HepG2 (cell line): ENCODE results near the gene RALY. TPM values are rescaled to one million over a fixed set of nuclear protein-coding genes. Genes with fewer than 3 reads are reported as not detected.
A peak's percentile ranks its signal among the peaks of the same experiment; 100 is the strongest.

Experiments used
- AHR ChIP-seq: IDR thresholded peaks from 2 replicates; pipeline ENCODE4 v1.6.1; 2018; ENCODE audit warnings: missing genetic modification reagents, missing compliant biosample characterization
- FOSL2 ChIP-seq: sonication (generic); formaldehyde crosslinking; IDR thresholded peaks from 2 replicates; pipeline ENCODE4 v1.4.0; 2020; ENCODE audit warnings: missing genetic modification reagents
- MAFF ChIP-seq: IDR thresholded peaks from 2 replicates; pipeline ENCODE4 v1.6.1; 2011; ENCODE audit warnings: low read depth, low read length, improper control_type of control experiment
- MBD4 ChIP-seq: IDR thresholded peaks from 2 replicates; pipeline ENCODE4 v1.6.1; 2012; ENCODE audit warnings: low read length, inconsistent platforms, borderline replicate concordance
- MTA3 ChIP-seq: sonication (generic); formaldehyde crosslinking; IDR thresholded peaks from 2 replicates; pipeline ENCODE4 v1.4.0; 2020; ENCODE audit warnings: missing genetic modification reagents
- MTF1 ChIP-seq: sonication (generic); formaldehyde crosslinking; IDR thresholded peaks from 2 replicates; pipeline ENCODE4 v1.5.0; 2020; ENCODE audit warnings: missing genetic modification reagents
- NFE2L2 ChIP-seq: fragments of 150-350 bp; IDR thresholded peaks from 2 replicates; pipeline ENCODE4 v1.6.1; 2014; ENCODE audit warnings: low read length
- NR2F6 ChIP-seq, 2 experiments: IDR thresholded peaks; 2 replicates each; pipeline ENCODE4 v1.6.1; 2016; ENCODE audit warnings: antibody characterized with exemption in 1 of 2, mild to moderate bottlenecking in 1 of 2
- PHF20 ChIP-seq: sonication (generic); formaldehyde crosslinking; IDR thresholded peaks from 2 replicates; pipeline ENCODE4 v1.5.0; 2020; ENCODE audit warnings: mild to moderate bottlenecking, missing genetic modification reagents
- POLR2AphosphoS2 ChIP-seq: IDR thresholded peaks from 2 replicates; pipeline ENCODE4 v1.6.1; 2011; ENCODE audit warnings: low read depth, low read length, improper control_type of control experiment
- SALL1 ChIP-seq: sonication (generic); formaldehyde crosslinking; IDR thresholded peaks from 2 replicates; pipeline ENCODE4 v1.8.0; 2022; ENCODE audit warnings: mild to moderate bottlenecking, missing genetic modification reagents
- SIN3B ChIP-seq: fragments of 150-350 bp; IDR thresholded peaks from 2 replicates; pipeline ENCODE4 v1.6.1; 2014; ENCODE audit warnings: low read length
- SP1 ChIP-seq, 2 experiments: fragments of 450-650 bp in 1 of 2; sonication (generic) in 1 of 2; formaldehyde crosslinking in 1 of 2; IDR thresholded peaks; 2 replicates each; pipeline versions ENCODE4 v1.4.0 to v1.6.1; 2016 to 2020; ENCODE audit warnings: missing genetic modification reagents in 1 of 2
- SP140L ChIP-seq: sonication (generic); formaldehyde crosslinking; IDR thresholded peaks from 2 replicates; pipeline ENCODE4 v1.4.0; 2020; ENCODE audit warnings: missing genetic modification reagents, borderline replicate concordance
- ZNF354B ChIP-seq: sonication (generic); formaldehyde crosslinking; IDR thresholded peaks from 2 replicates; pipeline ENCODE4 v1.8.0; 2022; ENCODE audit warnings: mild to moderate bottlenecking, missing genetic modification reagents
- ZNF468 ChIP-seq: sonication (generic); formaldehyde crosslinking; IDR thresholded peaks from 2 replicates; pipeline ENCODE4 v1.8.0; 2022; ENCODE audit warnings: mild to moderate bottlenecking, moderate library complexity, missing genetic modification reagents
- ZNF678 ChIP-seq: sonication (generic); formaldehyde crosslinking; IDR thresholded peaks from 2 replicates; pipeline ENCODE4 v1.4.0; 2020; ENCODE audit warnings: mild to moderate bottlenecking, missing genetic modification reagents
- ZNF749 ChIP-seq: sonication (generic); formaldehyde crosslinking; IDR thresholded peaks from 2 replicates; pipeline ENCODE4 v1.8.0; 2022; ENCODE audit warnings: mild to moderate bottlenecking, missing genetic modification reagents, moderate library complexity, borderline replicate concordance
- polyA plus RNA-seq, 8 experiments: library from polyadenylated mRNA; depleted of rRNA in 3 of 8; stranded (reverse) in 7 of 8; unstranded in 1 of 8; fragments of >200 nt; fragmentation: Illumina TruSeq in 4 of 8; extraction: Trizol in 4 of 8; gene quantifications; 2 replicates each; pipeline versions ENCODE4 v1.2.1 to v1.2.3, GENCODE V29; 2011 to 2016; ENCODE audit warnings: low read depth in 4 of 8, missing spikeins in 1 of 8, mixed read lengths in 1 of 8; ENCODE audit not compliant: insufficient read depth in 1 of 8
- total RNA-seq, 5 experiments: library from RNA; depleted of rRNA; stranded (reverse); fragments of >200 nt; fragmentation: Illumina TruSeq; extraction: Trizol; gene quantifications; 2 replicates each; pipeline ENCODE4 v1.2.3, GENCODE V29; 2016; ENCODE audit warnings: low read depth in 1 of 5
- TF ChIP-seq, protein P1 (sequence below): sonication (generic); formaldehyde crosslinking; IDR thresholded peaks from 2 replicates; pipeline ENCODE4 v1.4.0; 2020; ENCODE audit warnings: missing genetic modification reagents, borderline replicate concordance
- TF ChIP-seq, protein P2 (sequence below): IDR thresholded peaks from 2 replicates; pipeline ENCODE4 v1.6.1; 2016; ENCODE audit warnings: low read depth, borderline replicate concordance
- TF ChIP-seq, protein P3 (sequence below): sonication (generic); formaldehyde crosslinking; IDR thresholded peaks from 2 replicates; pipeline ENCODE4 v1.4.0; 2020; ENCODE audit warnings: missing genetic modification reagents
- TF ChIP-seq, protein P4 (sequence below): IDR thresholded peaks from 2 replicates; pipeline ENCODE4 v1.6.1; 2012; ENCODE audit warnings: inconsistent platforms
- TF ChIP-seq, protein P5 (sequence below): sonication (generic); formaldehyde crosslinking; IDR thresholded peaks from 2 replicates; pipeline ENCODE4 v1.5.1; 2020; ENCODE audit warnings: missing genetic modification reagents, mild to moderate bottlenecking, borderline replicate concordance

Gene RALY
- total and polyA plus RNA-seq, 2 of the 13 experiments (the other 11 are each of a cell fraction or from before 2014, with no cell fraction given) = 178 to 186 TPM

DNA sequence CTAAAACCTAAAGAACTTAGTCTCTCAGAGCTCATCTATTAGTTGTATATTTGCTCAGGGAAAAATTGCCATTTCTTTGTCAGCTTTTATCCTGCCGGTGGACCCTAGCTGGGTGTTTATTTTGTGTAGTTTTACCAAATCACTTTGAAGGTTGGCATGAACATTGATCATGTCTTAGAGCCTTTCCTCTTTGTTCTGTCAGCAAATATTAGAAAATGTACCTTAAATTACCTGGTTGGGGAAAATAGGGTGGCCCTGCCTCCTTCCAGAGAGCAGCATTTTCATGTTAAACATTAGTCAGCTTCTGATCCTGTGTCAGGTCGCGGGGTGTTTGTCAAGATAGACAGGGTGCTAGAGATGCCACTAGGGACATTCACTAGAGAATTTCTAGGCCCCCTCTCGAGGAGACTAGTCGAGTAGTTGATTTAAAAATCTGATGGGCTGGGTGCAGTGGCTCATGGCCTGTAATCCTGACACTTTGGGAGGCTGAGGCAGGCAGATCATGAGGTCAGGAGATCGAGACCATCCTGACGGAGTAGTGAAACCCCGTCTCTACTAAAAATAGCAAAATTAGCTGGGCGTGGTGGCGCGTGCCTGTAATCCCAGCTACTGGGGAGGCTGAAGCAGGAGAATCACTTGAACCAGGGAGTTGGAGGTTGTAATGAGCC, 11.2 kb downstream of the RALY start (continued):
- TF ChIP-seq, protein P1, sequence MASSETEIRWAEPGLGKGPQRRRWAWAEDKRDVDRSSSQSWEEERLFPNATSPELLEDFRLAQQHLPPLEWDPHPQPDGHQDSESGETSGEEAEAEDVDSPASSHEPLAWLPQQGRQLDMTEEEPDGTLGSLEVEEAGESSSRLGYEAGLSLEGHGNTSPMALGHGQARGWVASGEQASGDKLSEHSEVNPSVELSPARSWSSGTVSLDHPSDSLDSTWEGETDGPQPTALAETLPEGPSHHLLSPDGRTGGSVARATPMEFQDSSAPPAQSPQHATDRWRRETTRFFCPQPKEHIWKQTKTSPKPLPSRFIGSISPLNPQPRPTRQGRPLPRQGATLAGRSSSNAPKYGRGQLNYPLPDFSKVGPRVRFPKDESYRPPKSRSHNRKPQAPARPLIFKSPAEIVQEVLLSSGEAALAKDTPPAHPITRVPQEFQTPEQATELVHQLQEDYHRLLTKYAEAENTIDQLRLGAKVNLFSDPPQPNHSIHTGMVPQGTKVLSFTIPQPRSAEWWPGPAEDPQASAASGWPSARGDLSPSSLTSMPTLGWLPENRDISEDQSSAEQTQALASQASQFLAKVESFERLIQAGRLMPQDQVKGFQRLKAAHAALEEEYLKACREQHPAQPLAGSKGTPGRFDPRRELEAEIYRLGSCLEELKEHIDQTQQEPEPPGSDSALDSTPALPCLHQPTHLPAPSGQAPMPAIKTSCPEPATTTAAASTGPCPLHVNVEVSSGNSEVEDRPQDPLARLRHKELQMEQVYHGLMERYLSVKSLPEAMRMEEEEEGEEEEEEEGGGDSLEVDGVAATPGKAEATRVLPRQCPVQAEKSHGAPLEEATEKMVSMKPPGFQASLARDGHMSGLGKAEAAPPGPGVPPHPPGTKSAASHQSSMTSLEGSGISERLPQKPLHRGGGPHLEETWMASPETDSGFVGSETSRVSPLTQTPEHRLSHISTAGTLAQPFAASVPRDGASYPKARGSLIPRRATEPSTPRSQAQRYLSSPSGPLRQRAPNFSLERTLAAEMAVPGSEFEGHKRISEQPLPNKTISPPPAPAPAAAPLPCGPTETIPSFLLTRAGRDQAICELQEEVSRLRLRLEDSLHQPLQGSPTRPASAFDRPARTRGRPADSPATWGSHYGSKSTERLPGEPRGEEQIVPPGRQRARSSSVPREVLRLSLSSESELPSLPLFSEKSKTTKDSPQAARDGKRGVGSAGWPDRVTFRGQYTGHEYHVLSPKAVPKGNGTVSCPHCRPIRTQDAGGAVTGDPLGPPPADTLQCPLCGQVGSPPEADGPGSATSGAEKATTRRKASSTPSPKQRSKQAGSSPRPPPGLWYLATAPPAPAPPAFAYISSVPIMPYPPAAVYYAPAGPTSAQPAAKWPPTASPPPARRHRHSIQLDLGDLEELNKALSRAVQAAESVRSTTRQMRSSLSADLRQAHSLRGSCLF = peak; percentile 13; the same call in 1 of the 2 replicates
- TF ChIP-seq PHF20 (CRISPR knock-in tag) = no peak
- TF ChIP-seq MTF1 (CRISPR knock-in tag) = no peak
- no peak for TF ChIP-seq SP1 (IDR thresholded peaks at IDR 0.05)
- no peak for TF ChIP-seq SP1 (CRISPR knock-in tag; IDR thresholded peaks at IDR 0.05)
- no peak for TF ChIP-seq NFE2L2
- TF ChIP-seq, protein P2, sequence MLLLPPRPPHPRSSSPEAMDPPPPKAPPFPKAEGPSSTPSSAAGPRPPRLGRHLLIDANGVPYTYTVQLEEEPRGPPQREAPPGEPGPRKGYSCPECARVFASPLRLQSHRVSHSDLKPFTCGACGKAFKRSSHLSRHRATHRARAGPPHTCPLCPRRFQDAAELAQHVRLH (CRISPR knock-in tag) = peak; percentile 77; the same call in 1 of the 2 replicates
- TF ChIP-seq ZNF749 (CRISPR knock-in tag) = peak; percentile 17; the same call in 1 of the 2 replicates
- no peak for TF ChIP-seq POLR2AphosphoS2
- no peak for TF ChIP-seq ZNF354B
- TF ChIP-seq SALL1 (CRISPR knock-in tag) = peak; percentile 79
- TF ChIP-seq MAFF = peak; percentile 97
- TF ChIP-seq, protein P3, sequence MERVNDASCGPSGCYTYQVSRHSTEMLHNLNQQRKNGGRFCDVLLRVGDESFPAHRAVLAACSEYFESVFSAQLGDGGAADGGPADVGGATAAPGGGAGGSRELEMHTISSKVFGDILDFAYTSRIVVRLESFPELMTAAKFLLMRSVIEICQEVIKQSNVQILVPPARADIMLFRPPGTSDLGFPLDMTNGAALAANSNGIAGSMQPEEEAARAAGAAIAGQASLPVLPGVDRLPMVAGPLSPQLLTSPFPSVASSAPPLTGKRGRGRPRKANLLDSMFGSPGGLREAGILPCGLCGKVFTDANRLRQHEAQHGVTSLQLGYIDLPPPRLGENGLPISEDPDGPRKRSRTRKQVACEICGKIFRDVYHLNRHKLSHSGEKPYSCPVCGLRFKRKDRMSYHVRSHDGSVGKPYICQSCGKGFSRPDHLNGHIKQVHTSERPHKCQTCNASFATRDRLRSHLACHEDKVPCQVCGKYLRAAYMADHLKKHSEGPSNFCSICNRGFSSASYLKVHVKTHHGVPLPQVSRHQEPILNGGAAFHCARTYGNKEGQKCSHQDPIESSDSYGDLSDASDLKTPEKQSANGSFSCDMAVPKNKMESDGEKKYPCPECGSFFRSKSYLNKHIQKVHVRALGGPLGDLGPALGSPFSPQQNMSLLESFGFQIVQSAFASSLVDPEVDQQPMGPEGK (CRISPR knock-in tag) = peak; percentile 88
- TF ChIP-seq MTA3 = no peak
- TF ChIP-seq, protein P4, sequence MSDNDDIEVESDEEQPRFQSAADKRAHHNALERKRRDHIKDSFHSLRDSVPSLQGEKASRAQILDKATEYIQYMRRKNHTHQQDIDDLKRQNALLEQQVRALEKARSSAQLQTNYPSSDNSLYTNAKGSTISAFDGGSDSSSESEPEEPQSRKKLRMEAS = peak; percentile 44
- TF ChIP-seq NR2F6 (IDR thresholded peaks at IDR 0.05) = peak; percentile 78; the same call in 1 of the 2 replicates
- peak; percentile 85 for TF ChIP-seq NR2F6 (CRISPR knock-in tag; IDR thresholded peaks at IDR 0.05)
- peak; percentile 25; the same call in 1 of the 2 replicates for TF ChIP-seq SP140L (CRISPR knock-in tag)
- TF ChIP-seq MBD4 = peak; percentile 74; the same call in 1 of the 2 replicates
- TF ChIP-seq, protein P5, sequence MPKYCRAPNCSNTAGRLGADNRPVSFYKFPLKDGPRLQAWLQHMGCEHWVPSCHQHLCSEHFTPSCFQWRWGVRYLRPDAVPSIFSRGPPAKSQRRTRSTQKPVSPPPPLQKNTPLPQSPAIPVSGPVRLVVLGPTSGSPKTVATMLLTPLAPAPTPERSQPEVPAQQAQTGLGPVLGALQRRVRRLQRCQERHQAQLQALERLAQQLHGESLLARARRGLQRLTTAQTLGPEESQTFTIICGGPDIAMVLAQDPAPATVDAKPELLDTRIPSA (CRISPR knock-in tag) = no peak
- TF ChIP-seq AHR (CRISPR knock-in tag) = peak; percentile 69; the same call in 1 of the 2 replicates
- TF ChIP-seq ZNF468 (CRISPR knock-in tag) = no peak
- TF ChIP-seq SIN3B = no peak
- peak; percentile 81 for TF ChIP-seq FOSL2 (CRISPR knock-in tag)
- peak; percentile 46; the same call in 1 of the 2 replicates for TF ChIP-seq ZNF678
